HEK293 (cell line): Measurements from ENCODE around the gene VSIG10L.

Experiments
- AEBP2 ChIP-seq: fragments of 450-650 bp; formaldehyde crosslinking; IDR thresholded peaks from 2 replicates; pipeline ENCODE4 v1.5.1; 2016; ENCODE audit warnings: missing biosample characterization, missing genetic modification characterization, borderline replicate concordance
- BCL6B ChIP-seq: fragments of 450-650 bp; formaldehyde crosslinking; IDR thresholded peaks from 2 replicates; pipeline ENCODE4 v1.5.1; 2017; ENCODE audit warnings: missing biosample characterization, missing genetic modification characterization
- FEZF1 ChIP-seq: fragments of 450-650 bp; formaldehyde crosslinking; IDR thresholded peaks from 2 replicates; pipeline ENCODE4 v1.5.1; 2016; ENCODE audit warnings: missing biosample characterization, missing genetic modification characterization
- GLIS2 ChIP-seq: fragments of 450-650 bp; formaldehyde crosslinking; IDR thresholded peaks from 2 replicates; pipeline ENCODE4 v1.5.1; 2016; ENCODE audit warnings: missing biosample characterization, missing genetic modification characterization
- IKZF3 ChIP-seq: fragments of 450-650 bp; IDR thresholded peaks from 2 replicates; pipeline ENCODE4 v1.5.0; 2018; ENCODE audit warnings: missing biosample characterization, mild to moderate bottlenecking, missing genetic modification characterization, moderate library complexity
- INSM2 ChIP-seq: fragments of 450-650 bp; formaldehyde crosslinking; IDR thresholded peaks from 2 replicates; pipeline ENCODE4 v1.5.1; 2016; ENCODE audit warnings: missing biosample characterization, missing genetic modification characterization
- KLF16 ChIP-seq: fragments of 450-650 bp; formaldehyde crosslinking; IDR thresholded peaks from 2 replicates; pipeline ENCODE4 v1.5.1; 2017; ENCODE audit warnings: missing biosample characterization, missing genetic modification characterization
- OVOL3 ChIP-seq: fragments of 450-650 bp; formaldehyde crosslinking; IDR thresholded peaks from 2 replicates; pipeline ENCODE4 v1.5.1; 2016; ENCODE audit warnings: missing biosample characterization, missing genetic modification characterization
- PATZ1 ChIP-seq: fragments of 450-650 bp; formaldehyde crosslinking; IDR thresholded peaks from 2 replicates; pipeline ENCODE4 v1.5.1; 2016; ENCODE audit warnings: missing biosample characterization, missing genetic modification characterization
- PBX3 ChIP-seq: sonication (generic); formaldehyde crosslinking; IDR thresholded peaks from 2 replicates; pipeline ENCODE4 v1.8.1; 2022; ENCODE audit warnings: mild to moderate bottlenecking, moderate library complexity, missing genetic modification reagents
- RBAK ChIP-seq: fragments of 450-650 bp; formaldehyde crosslinking; IDR thresholded peaks from 2 replicates; pipeline ENCODE4 v1.5.1; 2016; ENCODE audit warnings: missing biosample characterization, missing genetic modification characterization
- SALL2 ChIP-seq: fragments of 450-650 bp; formaldehyde crosslinking; IDR thresholded peaks from 2 replicates; pipeline ENCODE4 v1.5.0; 2017; ENCODE audit warnings: missing biosample characterization, mild to moderate bottlenecking, missing genetic modification characterization, borderline replicate concordance
- YY2 ChIP-seq: fragments of 450-650 bp; formaldehyde crosslinking; IDR thresholded peaks from 2 replicates; pipeline ENCODE4 v1.5.1; 2016; ENCODE audit warnings: missing biosample characterization, missing genetic modification characterization
- ZBTB20 ChIP-seq: fragments of 450-650 bp; formaldehyde crosslinking; IDR thresholded peaks from 2 replicates; pipeline ENCODE4 v1.5.1; 2016; ENCODE audit warnings: missing biosample characterization, missing genetic modification characterization
- ZBTB7A ChIP-seq: fragments of 450-650 bp; formaldehyde crosslinking; IDR thresholded peaks from 2 replicates; pipeline ENCODE4 v1.5.1; 2016; ENCODE audit warnings: low read depth, missing biosample characterization, missing genetic modification characterization
- ZNF114 ChIP-seq: fragments of 450-650 bp; formaldehyde crosslinking; IDR thresholded peaks from 2 replicates; pipeline ENCODE4 v1.5.0; 2017; ENCODE audit warnings: missing biosample characterization, missing genetic modification characterization
- ZNF138 ChIP-seq: fragments of 450-650 bp; formaldehyde crosslinking; IDR thresholded peaks from 2 replicates; pipeline ENCODE4 v1.5.1; 2016; ENCODE audit warnings: missing biosample characterization, missing genetic modification characterization, borderline replicate concordance
- ZNF266 ChIP-seq: fragments of 450-650 bp; formaldehyde crosslinking; IDR thresholded peaks from 2 replicates; pipeline ENCODE4 v1.5.1; 2016; ENCODE audit warnings: missing biosample characterization, missing genetic modification characterization, low read depth
- ZNF292 ChIP-seq: fragments of 450-650 bp; formaldehyde crosslinking; IDR thresholded peaks from 2 replicates; pipeline ENCODE4 v1.5.1; 2016; ENCODE audit warnings: low read depth, missing biosample characterization, missing genetic modification characterization, borderline replicate concordance
- ZNF302 ChIP-seq: fragments of 450-650 bp; formaldehyde crosslinking; IDR thresholded peaks from 2 replicates; pipeline ENCODE4 v1.5.1; 2016; ENCODE audit warnings: missing biosample characterization, missing genetic modification characterization, low read depth
- ZNF416 ChIP-seq: fragments of 450-650 bp; formaldehyde crosslinking; IDR thresholded peaks from 2 replicates; pipeline ENCODE4 v1.5.1; 2016; ENCODE audit warnings: missing biosample characterization, missing genetic modification characterization
- ZNF433 ChIP-seq: fragments of 450-650 bp; formaldehyde crosslinking; IDR thresholded peaks from 2 replicates; pipeline ENCODE4 v1.5.1; 2016; ENCODE audit warnings: missing biosample characterization, missing genetic modification characterization, low read depth
- ZNF48 ChIP-seq: fragments of 450-650 bp; formaldehyde crosslinking; IDR thresholded peaks from 2 replicates; pipeline ENCODE4 v1.5.1; 2016; ENCODE audit warnings: missing biosample characterization, missing genetic modification characterization
- ZNF560 ChIP-seq: fragments of 450-650 bp; formaldehyde crosslinking; IDR thresholded peaks from 2 replicates; pipeline ENCODE4 v1.5.1; 2017; ENCODE audit warnings: missing biosample characterization, missing genetic modification characterization, borderline replicate concordance
- ZNF561 ChIP-seq: fragments of 450-650 bp; IDR thresholded peaks from 2 replicates; pipeline ENCODE4 v1.5.1; 2018; ENCODE audit warnings: missing biosample characterization, missing genetic modification characterization, borderline replicate concordance
- ZNF658 ChIP-seq: fragments of 450-650 bp; formaldehyde crosslinking; IDR thresholded peaks from 2 replicates; pipeline ENCODE4; 2016; ENCODE audit warnings: missing biosample characterization, missing genetic modification characterization
- ZNF747 ChIP-seq: fragments of 450-650 bp; formaldehyde crosslinking; IDR thresholded peaks from 2 replicates; pipeline ENCODE4 v1.5.1; 2016; ENCODE audit warnings: missing biosample characterization, missing genetic modification characterization
- ZNF76 ChIP-seq: fragments of 450-650 bp; formaldehyde crosslinking; IDR thresholded peaks from 2 replicates; pipeline ENCODE4; 2016; ENCODE audit warnings: low read depth, missing biosample characterization, missing genetic modification characterization, borderline replicate concordance
- ZNF777 ChIP-seq: fragments of 450-650 bp; formaldehyde crosslinking; IDR thresholded peaks from 2 replicates; pipeline ENCODE4 v1.5.1; 2017; ENCODE audit warnings: missing biosample characterization, missing genetic modification characterization, borderline replicate concordance
- ZNF830 ChIP-seq: fragments of 450-650 bp; IDR thresholded peaks from 2 replicates; pipeline ENCODE4 v1.5.0; 2018; ENCODE audit warnings: missing biosample characterization, missing genetic modification characterization, low read depth, mild to moderate bottlenecking, moderate library complexity
- ZSCAN18 ChIP-seq: fragments of 450-650 bp; formaldehyde crosslinking; IDR thresholded peaks from 2 replicates; pipeline ENCODE4 v1.5.1; 2016; ENCODE audit warnings: missing biosample characterization, missing genetic modification characterization
- ZSCAN23 ChIP-seq: fragments of 450-650 bp; formaldehyde crosslinking; IDR thresholded peaks from 2 replicates; pipeline ENCODE4 v1.5.1; 2016; ENCODE audit warnings: missing biosample characterization, missing genetic modification characterization

VSIG10L gene

GRCh38 chr19:51339313-51339686, 2.6 kb downstream of the VSIG10L start (continued):
- TF ChIP-seq ZNF76 (tag by site-specific recombination), result no peak; the same call in 1 of the 2 replicates
- TF ChIP-seq ZNF292 (tag by site-specific recombination), result no peak
- TF ChIP-seq ZNF114 (tag by site-specific recombination), result no peak
- no peak for TF ChIP-seq PBX3 (CRISPR knock-in tag)
- TF ChIP-seq ZNF830 (tag by site-specific recombination), result no peak
- no peak for TF ChIP-seq ZNF561
- TF ChIP-seq YY2, result no peak
- no peak for TF ChIP-seq ZNF658 (tag by site-specific recombination)
- no peak for TF ChIP-seq BCL6B (tag by site-specific recombination)
- TF ChIP-seq GLIS2 (tag by site-specific recombination), result no peak
- no peak for TF ChIP-seq ZNF433 (tag by site-specific recombination)
- no peak for TF ChIP-seq ZNF48 (tag by site-specific recombination)
- TF ChIP-seq OVOL3 (tag by site-specific recombination), result no peak
- no peak for TF ChIP-seq ZNF560
- no peak for TF ChIP-seq PATZ1
- no peak for TF ChIP-seq AEBP2 (tag by site-specific recombination)
- no peak for TF ChIP-seq ZNF266 (tag by site-specific recombination)
- TF ChIP-seq ZBTB20 (tag by site-specific recombination), result no peak
- TF ChIP-seq ZSCAN18 (tag by site-specific recombination), result no peak; the same call in 1 of the 2 replicates
- no peak; the same call in 1 of the 2 replicates for TF ChIP-seq IKZF3
- TF ChIP-seq ZSCAN23, result no peak
- no peak for TF ChIP-seq SALL2 (tag by site-specific recombination)
- no peak for TF ChIP-seq INSM2 (tag by site-specific recombination)
- no peak for TF ChIP-seq RBAK (tag by site-specific recombination)
- no peak for TF ChIP-seq ZNF747 (tag by site-specific recombination)
- no peak for TF ChIP-seq ZNF302
- no peak for TF ChIP-seq KLF16 (tag by site-specific recombination)
- no peak for TF ChIP-seq ZBTB7A (tag by site-specific recombination)
- no peak for TF ChIP-seq FEZF1 (tag by site-specific recombination)
- no peak for TF ChIP-seq ZNF777 (tag by site-specific recombination)
- TF ChIP-seq ZNF138 (tag by site-specific recombination), result peak; percentile 44; the same call in 1 of the 2 replicates
- 0 out of 2 replicates have a peak, but pooled peaks have one; percentile 55 for TF ChIP-seq ZNF416 (tag by site-specific recombination)
